Epithelial cell of proximal tubule (primary cell): ENCODE results near the gene ITPRID2. TPM values are rescaled to one million over a fixed set of nuclear protein-coding genes. Genes with fewer than 3 reads are reported as not detected.

Experiments used
- DNase-seq: peaks from one replicate; pipeline ENCODE4 v3.0.0-alpha.2; 2011; ENCODE audit warnings: low read depth
- H3K4me3 ChIP-seq: 2 replicates; pipeline ENCODE4 v1.5.1; 2011; ENCODE audit warnings: low read depth, mild to moderate bottlenecking, low read length
- total RNA-seq: library from RNA; depleted of rRNA; stranded (reverse); fragments of >200 nt; gene quantifications from 2 replicates; pipeline ENCODE4 v1.2.3, GENCODE V29; 2015
- TF ChIP-seq, protein P1 (sequence below): conservative IDR thresholded peaks from 2 replicates; pipeline ENCODE4 v1.5.1; 2012; ENCODE audit warnings: low read depth, mild to moderate bottlenecking, low read length

Gene ITPRID2
- total RNA-seq: 95.4 and 112 TPM in 2 replicates

DNA sequence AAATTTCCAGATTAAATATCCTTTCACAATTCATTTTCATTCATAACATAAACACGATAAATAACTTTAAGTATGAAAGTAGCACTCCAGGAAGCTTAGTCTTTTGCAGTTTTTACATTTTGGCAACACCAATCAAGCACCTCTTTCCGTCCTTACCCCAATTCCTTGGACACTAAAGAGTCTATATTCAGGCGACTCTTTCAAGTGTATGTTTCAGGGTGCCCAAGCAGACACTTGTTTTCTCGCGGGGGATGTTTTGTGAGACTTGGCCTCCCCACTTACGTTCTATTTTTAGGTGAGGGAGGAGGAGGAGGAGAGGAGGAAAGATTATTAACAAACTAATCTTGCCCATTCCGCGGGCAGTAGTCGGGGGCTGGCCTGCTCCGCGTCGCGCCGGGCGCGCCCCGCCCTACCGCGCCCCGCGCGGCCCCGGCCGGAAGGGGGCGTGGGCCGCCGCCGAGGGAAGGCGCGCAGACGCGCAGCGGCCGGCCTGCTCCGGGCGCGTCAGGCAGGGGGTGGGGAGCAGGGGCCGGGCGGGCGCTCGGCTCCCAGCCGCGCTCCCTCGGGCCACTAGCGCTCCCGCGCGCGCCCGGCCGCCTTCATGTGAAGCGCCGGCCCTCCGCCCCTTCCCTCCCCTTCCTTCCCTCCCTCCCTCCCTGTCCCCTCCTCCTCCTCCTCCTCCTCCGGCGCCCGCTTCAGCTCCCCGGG, at the start of gene ITPRID2:
ITPRID2 (plus strand) TSS at position 473 of the 708 bp plus-strand sequence. CDS start 337 bp downstream, outside the sequence.
- H3K4me3 ChIP-seq: peak within 1 kb of the TSS; percentile 89
- TF ChIP-seq, protein P1, sequence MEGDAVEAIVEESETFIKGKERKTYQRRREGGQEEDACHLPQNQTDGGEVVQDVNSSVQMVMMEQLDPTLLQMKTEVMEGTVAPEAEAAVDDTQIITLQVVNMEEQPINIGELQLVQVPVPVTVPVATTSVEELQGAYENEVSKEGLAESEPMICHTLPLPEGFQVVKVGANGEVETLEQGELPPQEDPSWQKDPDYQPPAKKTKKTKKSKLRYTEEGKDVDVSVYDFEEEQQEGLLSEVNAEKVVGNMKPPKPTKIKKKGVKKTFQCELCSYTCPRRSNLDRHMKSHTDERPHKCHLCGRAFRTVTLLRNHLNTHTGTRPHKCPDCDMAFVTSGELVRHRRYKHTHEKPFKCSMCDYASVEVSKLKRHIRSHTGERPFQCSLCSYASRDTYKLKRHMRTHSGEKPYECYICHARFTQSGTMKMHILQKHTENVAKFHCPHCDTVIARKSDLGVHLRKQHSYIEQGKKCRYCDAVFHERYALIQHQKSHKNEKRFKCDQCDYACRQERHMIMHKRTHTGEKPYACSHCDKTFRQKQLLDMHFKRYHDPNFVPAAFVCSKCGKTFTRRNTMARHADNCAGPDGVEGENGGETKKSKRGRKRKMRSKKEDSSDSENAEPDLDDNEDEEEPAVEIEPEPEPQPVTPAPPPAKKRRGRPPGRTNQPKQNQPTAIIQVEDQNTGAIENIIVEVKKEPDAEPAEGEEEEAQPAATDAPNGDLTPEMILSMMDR: no peak
- no peak for DNase-seq

DNA sequence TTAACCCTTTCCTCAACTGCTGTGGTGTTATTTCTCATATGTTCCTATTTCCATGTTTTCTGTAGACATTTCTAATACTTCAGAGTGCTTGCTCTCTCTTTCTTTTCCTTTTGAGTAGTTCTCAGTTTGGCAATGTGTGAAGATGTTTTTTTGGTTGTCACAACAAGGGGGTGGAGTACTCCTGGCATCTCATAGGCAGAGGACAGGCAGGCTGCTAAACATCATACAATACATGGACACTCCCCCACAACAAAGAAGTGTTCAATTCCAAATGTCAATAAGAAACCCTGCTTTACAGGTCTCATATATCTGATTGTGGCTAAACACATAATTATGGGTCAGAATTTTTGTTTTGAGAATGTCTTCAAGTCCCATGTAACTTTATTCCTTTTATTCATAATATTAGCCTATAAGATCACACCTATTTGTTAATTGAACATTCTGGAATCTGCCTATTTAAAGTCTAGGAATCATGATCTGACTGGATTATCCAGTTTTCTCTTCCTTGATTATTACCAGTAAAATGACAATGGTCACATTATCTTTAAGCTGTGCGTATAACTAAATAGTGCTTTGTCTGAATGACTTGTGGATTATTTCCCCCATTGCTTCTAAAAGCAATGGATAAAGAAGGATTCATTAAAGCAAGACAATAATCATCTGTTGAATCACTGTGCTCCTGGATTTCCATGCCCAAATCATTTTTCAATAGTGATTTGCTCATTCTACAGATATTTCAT, 46.8 kb upstream of the ITPRID2 start:
- no peak for DNase-seq

DNA sequence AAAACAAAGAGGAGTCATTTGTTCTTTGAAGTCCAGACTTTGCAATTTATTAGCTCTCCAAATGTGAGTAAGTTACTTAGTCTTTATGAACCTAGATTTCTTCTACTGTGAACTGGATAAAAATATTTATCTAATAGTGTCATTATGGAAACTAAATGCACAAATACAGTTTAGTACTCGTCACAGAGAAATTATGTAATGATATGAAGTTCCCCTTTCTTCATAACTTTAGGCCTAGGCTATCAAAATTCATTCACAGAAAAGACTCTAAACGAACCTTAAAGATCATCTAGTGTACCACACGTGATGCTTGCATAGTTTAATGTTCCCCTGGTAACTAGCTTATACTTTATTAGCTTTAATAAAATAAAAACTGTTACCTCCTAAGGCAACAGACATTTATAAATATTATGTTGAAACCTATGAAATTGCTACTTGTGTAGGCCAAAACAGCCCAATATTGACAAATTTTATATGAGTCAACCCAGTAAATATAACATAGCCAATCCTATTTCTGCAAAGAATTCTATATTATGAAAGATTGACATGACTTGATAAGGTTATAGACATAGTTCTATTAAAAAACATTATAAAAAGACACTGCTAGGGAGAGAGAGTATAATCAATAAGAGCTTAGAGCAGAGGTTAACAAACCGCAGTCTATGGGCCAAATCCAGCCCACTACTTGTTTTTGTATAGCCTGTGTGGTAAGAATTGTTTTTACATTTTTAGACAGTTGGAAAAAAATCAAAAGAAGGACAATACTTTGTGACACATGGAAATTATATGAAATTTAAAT, 44.9 kb upstream of the ITPRID2 start:
- H3K4me3 ChIP-seq: no peak overlapping the region
- DNase-seq: no peak
- TF ChIP-seq, protein P1: no peak

More for the DNA sequence above, 46.8 kb upstream of the ITPRID2 start:
- H3K4me3 ChIP-seq: no peak overlapping the region
- TF ChIP-seq, protein P1: no peak

- TF ChIP-seq, protein P1: no peak
- no peak for DNase-seq
- H3K4me3 ChIP-seq: no peak overlapping the region
Observed at GRCh38 chr2:181847198-181847556, 44.4 kb upstream of the ITPRID2 start.

DNA sequence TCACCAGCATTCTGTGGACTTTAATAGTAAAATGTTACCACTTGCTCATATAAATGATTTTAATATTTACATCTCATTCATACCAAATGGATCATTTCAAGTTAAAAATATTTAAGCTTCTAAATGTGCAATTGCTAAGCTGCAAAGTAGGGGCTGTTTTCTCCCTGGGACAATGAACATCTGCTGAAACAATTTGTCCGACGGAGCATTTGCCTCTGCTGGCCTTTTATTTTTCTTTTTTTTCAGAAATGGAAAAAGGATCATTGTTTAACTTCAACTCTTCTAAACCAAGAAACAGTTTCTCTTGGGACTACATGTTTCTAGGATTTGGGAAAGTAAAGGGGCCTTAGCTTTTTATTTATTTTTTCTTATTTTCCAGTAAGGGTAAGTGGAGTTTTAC, 43.8 kb upstream of the ITPRID2 start:
- no peak overlapping the region for H3K4me3 ChIP-seq
- no peak for DNase-seq
- TF ChIP-seq, protein P1: no peak

- no peak for DNase-seq
- H3K4me3 ChIP-seq: no peak overlapping the region
- TF ChIP-seq, protein P1: no peak
Observed at GRCh38 chr2:181848261-181848886, 43.2 kb upstream of the ITPRID2 start.
